HG03280 (cell line): ENCODE data around the gene RNF182.
"Not testable (repeated sequence)": the region's sequence is repeated elsewhere in the genome, so short reads cannot be mapped to it uniquely, and the experiment has no call there.

Source experiments
- ATAC-seq: cut with Tn5 transposase; IDR thresholded peaks from one replicate; pipeline ENCODE4 v1.9.1; 2021; ENCODE audit warnings: mild to moderate bottlenecking, moderate library complexity; ENCODE audit not compliant: unreplicated experiment

Gene RNF182

GRCh38 chr6:13993416-13993815 lies 68.7 kb downstream of the RNF182 start:
- no peak for ATAC-seq

- no peak for ATAC-seq
Observed at GRCh38 chr6:13998356-13998755, 73.6 kb downstream of the RNF182 start.

GRCh38 chr6:14000901-14001300 lies 76.1 kb downstream of the RNF182 start:
- no peak for ATAC-seq

GRCh38 chr6:14001329-14002012 lies 76.7 kb downstream of the RNF182 start:
- no peak for ATAC-seq

- ATAC-seq = no peak
Observed at GRCh38 chr6:14002176-14002947, 77.6 kb downstream of the RNF182 start.

- ATAC-seq = no peak
Observed at GRCh38 chr6:14004258-14004657, 79.5 kb downstream of the RNF182 start.

- no peak for ATAC-seq
Observed at GRCh38 chr6:14008809-14009208, 84.1 kb downstream of the RNF182 start.

- ATAC-seq = no peak
Observed at GRCh38 chr6:14009431-14009830, 84.7 kb downstream of the RNF182 start.

GRCh38 chr6:14010275-14010674 lies 85.5 kb downstream of the RNF182 start:
- ATAC-seq = no peak

GRCh38 chr6:14012313-14013030 lies 87.7 kb downstream of the RNF182 start:
- ATAC-seq = no peak

- ATAC-seq = no peak
Observed at GRCh38 chr6:14015964-14016363, 91.2 kb downstream of the RNF182 start.

GRCh38 chr6:14016432-14016831 lies 91.7 kb downstream of the RNF182 start:
- no peak for ATAC-seq

GRCh38 chr6:14016935-14017625 lies 92.3 kb downstream of the RNF182 start:
- ATAC-seq = no peak

GRCh38 chr6:14017626-14018475 lies 93.1 kb downstream of the RNF182 start:
- no peak for ATAC-seq

GRCh38 chr6:14018559-14018958 lies 93.8 kb downstream of the RNF182 start:
- not testable (repeated sequence) for ATAC-seq

- no peak for ATAC-seq
Observed at GRCh38 chr6:14020551-14020950, 95.8 kb downstream of the RNF182 start.

GRCh38 chr6:14021449-14021848 lies 96.7 kb downstream of the RNF182 start:
- no peak for ATAC-seq

GRCh38 chr6:14022673-14023072 lies 97.9 kb downstream of the RNF182 start:
- no peak for ATAC-seq

- ATAC-seq = no peak
Observed at GRCh38 chr6:14023855-14024254, 99.1 kb downstream of the RNF182 start.

- ATAC-seq = no peak
Observed at GRCh38 chr6:14025160-14025559, 100.4 kb downstream of the RNF182 start.
